Measurements from ENCODE around the gene PIGT. TPM values are rescaled to one million over a fixed set of nuclear protein-coding genes. Genes with fewer than 3 reads are reported as not detected.

Gene PIGT
- total RNA-seq, 1 donor from 2014 or later, result 142 TPM

GRCh38 chr20:45450097-45450818, 34.3 kb downstream of the PIGT start:
- DNase-seq (ENCODE audit: low spot score in 2 of 2), result no peak
- Histone ChIP-seq H3K27me3 (no peaks in the 10 kb centered on the region), H3K27ac (no peak overlapping the region), H3K4me3 (no peak overlapping the region), H3K4me1 (no peaks in the 10 kb centered on the region), H3K9me3 (no peaks in the 10 kb centered on the region), H3K36me3 (no peaks in the 10 kb centered on the region)
- intact Hi-C loops (cut with DNase I), result no loop called here
- TF ChIP-seq CTCF (IDR thresholded peaks at IDR 0.05), result peak; percentile 22 to 50 (median 37)

GRCh38 chr20:45452238-45452637, 36.3 kb downstream of the PIGT start:
- Histone ChIP-seq H3K4me1 (no peaks in the 10 kb centered on the region), H3K9me3 (no peaks in the 10 kb centered on the region), H3K27ac (no peak overlapping the region), H3K27me3 (no peaks in the 10 kb centered on the region), H3K4me3 (no peak overlapping the region), H3K36me3 (no peaks in the 10 kb centered on the region)
- no peak for DNase-seq (ENCODE audit: low spot score in 2 of 2)
- intact Hi-C loops (cut with DNase I), result no loop called here
- no peak for TF ChIP-seq CTCF (IDR thresholded peaks at IDR 0.05)

- TF ChIP-seq CTCF (IDR thresholded peaks at IDR 0.05), result no peak
- intact Hi-C loops (cut with DNase I), result no loop called here
- H3K4me1 ChIP-seq, result no peaks in the 10 kb centered on the region
- DNase-seq (ENCODE audit: low spot score in 2 of 2), result no peak
- no peaks in the 10 kb centered on the region for H3K36me3 ChIP-seq
- H3K27me3 ChIP-seq, result no peaks in the 10 kb centered on the region
- no peak overlapping the region for H3K27ac ChIP-seq
- H3K4me3 ChIP-seq, result no peak overlapping the region
- no peaks in the 10 kb centered on the region for H3K9me3 ChIP-seq
These were observed 37.1 kb downstream of the PIGT start for GRCh38 chr20:45452772-45453691.

GRCh38 chr20:45456632-45457031, 40.7 kb downstream of the PIGT start:
- no peak for DNase-seq (ENCODE audit: low spot score in 2 of 2)
- no peaks in the 10 kb centered on the region for H3K4me1 ChIP-seq
- intact Hi-C loops (cut with DNase I), result no loop called here
- H3K27me3 ChIP-seq, result no peaks in the 10 kb centered on the region
- no peak for TF ChIP-seq CTCF (IDR thresholded peaks at IDR 0.05)
- H3K9me3 ChIP-seq, result no peaks in the 10 kb centered on the region
- no peaks in the 10 kb centered on the region for H3K36me3 ChIP-seq
- H3K4me3 ChIP-seq, result no peak overlapping the region
- no peak overlapping the region for H3K27ac ChIP-seq

GRCh38 chr20:45459606-45460005, 43.7 kb downstream of the PIGT start:
- Histone ChIP-seq H3K9me3 (no peaks in the 10 kb centered on the region), H3K4me1 (no peaks in the 10 kb centered on the region), H3K36me3 (no peaks in the 10 kb centered on the region), H3K27me3 (no peaks in the 10 kb centered on the region), H3K27ac (no peak overlapping the region), H3K4me3 (no peak overlapping the region)
- intact Hi-C loops (cut with DNase I), result no loop called here
- TF ChIP-seq CTCF (IDR thresholded peaks at IDR 0.05), result no peak
- no peak for DNase-seq (ENCODE audit: low spot score in 2 of 2)
